GM06990 (cell line): ENCODE results near the gene ACTL6B.

Source experiments
- DNase-seq: peaks from one replicate; pipeline ENCODE4 v3.0.0-alpha.2; 2011; ENCODE audit not compliant: insufficient read length; ENCODE audit errors: extremely low read depth
- H3K27me3 ChIP-seq: replicated peaks from 2 replicates; pipeline ENCODE4 v1.6.0; 2011; ENCODE audit warnings: low read length; ENCODE audit not compliant: control insufficient read depth, insufficient read depth
- H3K36me3 ChIP-seq: 2 replicates; pipeline ENCODE4 v1.5.1; 2011; ENCODE audit warnings: low read length; ENCODE audit not compliant: control insufficient read depth, insufficient read depth
- H3K4me3 ChIP-seq: replicated peaks from 2 replicates; pipeline ENCODE4 v1.5.1; 2011; ENCODE audit warnings: low read depth, mild to moderate bottlenecking, control low read depth, low read length
- TF ChIP-seq, protein P1 (sequence below): IDR thresholded peaks from 2 replicates; pipeline ENCODE4 v1.5.1; 2011; ENCODE audit warnings: low read length, control low read depth, mild to moderate bottlenecking, inconsistent platforms; ENCODE audit not compliant: insufficient read depth, poor library complexity, severe bottlenecking

ACTL6B gene

GRCh38 chr7:100626055-100626454 is 30.2 kb downstream of the ACTL6B start:
- H3K36me3 ChIP-seq: no peaks in the 10 kb centered on the region
- no peak for DNase-seq
- TF ChIP-seq, protein P1, sequence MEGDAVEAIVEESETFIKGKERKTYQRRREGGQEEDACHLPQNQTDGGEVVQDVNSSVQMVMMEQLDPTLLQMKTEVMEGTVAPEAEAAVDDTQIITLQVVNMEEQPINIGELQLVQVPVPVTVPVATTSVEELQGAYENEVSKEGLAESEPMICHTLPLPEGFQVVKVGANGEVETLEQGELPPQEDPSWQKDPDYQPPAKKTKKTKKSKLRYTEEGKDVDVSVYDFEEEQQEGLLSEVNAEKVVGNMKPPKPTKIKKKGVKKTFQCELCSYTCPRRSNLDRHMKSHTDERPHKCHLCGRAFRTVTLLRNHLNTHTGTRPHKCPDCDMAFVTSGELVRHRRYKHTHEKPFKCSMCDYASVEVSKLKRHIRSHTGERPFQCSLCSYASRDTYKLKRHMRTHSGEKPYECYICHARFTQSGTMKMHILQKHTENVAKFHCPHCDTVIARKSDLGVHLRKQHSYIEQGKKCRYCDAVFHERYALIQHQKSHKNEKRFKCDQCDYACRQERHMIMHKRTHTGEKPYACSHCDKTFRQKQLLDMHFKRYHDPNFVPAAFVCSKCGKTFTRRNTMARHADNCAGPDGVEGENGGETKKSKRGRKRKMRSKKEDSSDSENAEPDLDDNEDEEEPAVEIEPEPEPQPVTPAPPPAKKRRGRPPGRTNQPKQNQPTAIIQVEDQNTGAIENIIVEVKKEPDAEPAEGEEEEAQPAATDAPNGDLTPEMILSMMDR: no peak
- H3K27me3 ChIP-seq: no peaks in the 10 kb centered on the region
- H3K4me3 ChIP-seq: no peak overlapping the region

DNA sequence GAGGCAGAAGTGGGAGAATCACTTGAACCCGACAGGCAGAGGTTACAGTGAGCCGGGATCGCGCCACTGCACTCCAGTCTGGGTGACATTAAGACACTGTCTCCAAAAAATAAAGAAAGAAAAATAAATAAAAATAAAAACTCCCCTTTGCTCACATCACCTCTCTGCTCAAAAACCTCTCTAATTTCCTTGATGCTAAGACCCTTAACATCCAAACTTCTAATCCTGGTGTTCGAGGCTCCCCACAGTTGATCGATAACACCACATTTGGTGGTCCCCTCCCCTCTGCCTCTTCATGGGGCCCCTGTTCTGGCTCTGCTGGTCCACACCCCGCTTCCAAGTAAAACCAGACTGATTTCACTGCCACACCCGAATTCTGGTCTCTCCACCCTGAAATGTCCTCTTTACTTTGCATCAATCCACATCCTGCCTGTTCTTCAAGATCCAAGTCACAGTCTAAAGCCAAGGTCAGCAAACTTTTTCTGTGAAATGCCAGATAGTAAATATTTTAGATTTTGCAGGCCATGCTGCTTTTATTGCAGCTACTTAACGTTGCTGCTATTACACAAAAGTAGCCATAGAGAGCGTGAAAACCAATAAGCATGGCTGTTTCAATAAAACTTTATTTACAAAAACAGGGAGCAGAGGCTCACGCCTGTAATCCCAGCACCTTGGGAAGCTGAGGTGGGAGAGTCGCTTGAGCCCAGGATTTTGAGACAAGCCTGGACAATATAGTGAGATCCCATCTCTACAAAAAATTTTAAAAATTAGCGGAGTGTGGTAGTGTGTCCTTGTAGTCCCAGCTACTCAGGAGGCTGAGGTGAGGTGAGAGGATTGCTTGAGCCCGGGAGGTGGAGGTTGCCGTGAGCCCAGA is 32.1 kb downstream of the ACTL6B start:
- H3K27me3 ChIP-seq: no peaks in the 10 kb centered on the region
- no peaks in the 10 kb centered on the region for H3K36me3 ChIP-seq
- TF ChIP-seq, protein P1: no peak
- DNase-seq: no peak
- H3K4me3 ChIP-seq: no peak overlapping the region

DNA sequence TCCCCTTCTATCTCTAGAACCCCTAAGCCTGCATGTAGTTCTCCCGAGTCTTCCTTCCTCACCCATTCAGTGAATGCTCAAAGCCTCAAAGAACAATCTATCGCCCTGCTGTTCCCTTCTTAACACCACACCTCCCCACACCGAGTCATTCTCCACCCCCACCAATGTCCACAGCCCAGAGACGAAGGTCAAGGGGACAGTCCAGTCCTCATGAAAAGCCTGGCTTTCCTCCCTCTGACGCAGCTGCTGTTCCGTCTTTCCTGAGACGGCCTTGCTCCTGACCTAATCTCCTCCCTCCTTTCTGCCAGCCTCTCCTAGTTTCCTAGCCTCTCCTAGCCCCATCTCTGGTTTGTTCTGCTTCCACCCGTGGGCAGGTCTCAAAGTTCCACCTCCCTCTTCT is 34.7 kb downstream of the ACTL6B start:
- Histone ChIP-seq H3K4me3 (no peak overlapping the region), H3K27me3 (no peaks in the 10 kb centered on the region), H3K36me3 (no peaks in the 10 kb centered on the region)
- no peak for DNase-seq
- TF ChIP-seq, protein P1: no peak

GRCh38 chr7:100620804-100621203 is 35.4 kb downstream of the ACTL6B start:
- no peak for DNase-seq
- H3K4me3 ChIP-seq: no peak overlapping the region
- no peaks in the 10 kb centered on the region for H3K36me3 ChIP-seq
- TF ChIP-seq, protein P1: no peak
- no peaks in the 10 kb centered on the region for H3K27me3 ChIP-seq

GRCh38 chr7:100620239-100620638 is 36.0 kb downstream of the ACTL6B start:
- DNase-seq: no peak
- Histone ChIP-seq H3K36me3 (no peaks in the 10 kb centered on the region), H3K4me3 (no peak overlapping the region), H3K27me3 (no peaks in the 10 kb centered on the region)
- TF ChIP-seq, protein P1: no peak

DNA sequence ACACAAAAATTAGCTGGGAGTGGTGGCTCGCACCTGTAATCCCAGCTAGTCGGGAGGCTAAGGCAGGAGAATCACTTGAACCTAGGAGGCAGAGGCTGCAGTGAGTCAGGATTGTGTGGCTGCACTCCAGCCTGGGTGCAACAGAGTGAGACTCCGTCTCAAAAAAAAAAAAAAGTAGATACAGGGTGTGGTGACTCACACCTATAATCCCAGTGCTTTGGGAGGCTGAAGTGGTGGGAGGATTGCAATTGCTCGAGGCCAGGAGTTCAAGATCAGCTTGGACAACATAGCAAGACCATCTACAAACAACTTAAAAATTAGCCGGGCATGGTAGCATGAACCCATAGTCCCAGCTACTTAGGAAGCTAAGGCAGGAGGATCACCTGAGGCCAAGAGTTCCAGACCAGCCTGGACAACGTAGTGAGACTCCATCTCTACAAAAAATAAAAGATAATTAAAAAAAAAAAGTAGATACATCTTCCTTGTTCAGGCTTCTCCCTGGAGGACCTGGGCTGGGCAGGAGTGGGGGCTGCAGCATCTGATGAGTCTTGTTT is 41.9 kb downstream of the ACTL6B start:
- DNase-seq: no peak
- TF ChIP-seq, protein P1: no peak

More for the DNA sequence above, 41.9 kb downstream of the ACTL6B start:
- Histone ChIP-seq H3K36me3 (no peaks in the 10 kb centered on the region), H3K4me3 (no peak overlapping the region), H3K27me3 (no peaks in the 10 kb centered on the region)
